IMR-90 (cell line): ENCODE measurements around the gene CMTM7. TPM values are rescaled to one million over a fixed set of nuclear protein-coding genes. Genes with fewer than 3 reads are reported as not detected.

Experiments used
- ATAC-seq: fragments of 200-7000 bp; cut with Tn5 transposase; 2 replicates; pipeline ENCODE4 v1.9.1; 2020; ENCODE audit warnings: low read depth, mild to moderate bottlenecking, moderate library complexity
- BruUV-seq: library from RNA; stranded (reverse); fragments of 400-500 nt; replicated peaks from 2 replicates; lab custom pipeline; 2021; lab: Mats Ljungman, UMichigan
- CTCF ChIA-PET: fragments of 300-600 bp; formaldehyde crosslinking; extraction: SDS; loops from one replicate; lab custom pipeline; 2021; ENCODE audit warnings: antibody characterized with exemption; lab: Yijun Ruan, JAX
- POLR2A ChIA-PET: fragments of 300-600 bp; sonication (Branson Sonifier 250); formaldehyde crosslinking; loops from one replicate; lab custom pipeline; 2022; ENCODE audit warnings: antibody characterized with exemption; ENCODE audit not compliant: unreplicated experiment; lab: Charles Lee
- DNase-seq: peaks from one replicate; pipeline ENCODE4 v3.0.0; 2013
- H2AFZ ChIP-seq: replicated peaks from 2 replicates; pipeline ENCODE3; 2013; ENCODE audit warnings: low read length, mild to moderate bottlenecking; ENCODE audit not compliant: poor library complexity
- H2AK5ac ChIP-seq: 2 replicates; pipeline ENCODE4 v1.6.1; 2013; ENCODE audit warnings: low read depth, low read length, inconsistent platforms
- H2AK9ac ChIP-seq: replicated peaks from 2 replicates; pipeline ENCODE3; 2013; ENCODE audit warnings: mild to moderate bottlenecking, low read depth, low read length, moderate library complexity; ENCODE audit not compliant: poor library complexity
- H2BK120ac ChIP-seq: 2 replicates; pipeline ENCODE4 v1.6.1; 2013; ENCODE audit warnings: low read depth, low read length, inconsistent platforms
- H2BK15ac ChIP-seq: 3 replicates; pipeline ENCODE4 v1.6.1; 2013; ENCODE audit warnings: low read depth, low read length, inconsistent platforms
- H2BK20ac ChIP-seq: 2 replicates; pipeline ENCODE4 v1.6.1; 2013; ENCODE audit warnings: low read depth, mild to moderate bottlenecking, inconsistent platforms, low read length, moderate library complexity
- H2BK5ac ChIP-seq: 2 replicates; pipeline ENCODE4 v1.6.1; 2013; ENCODE audit warnings: mild to moderate bottlenecking, low read depth, low read length, inconsistent platforms; ENCODE audit not compliant: poor library complexity, severe bottlenecking
- H3K14ac ChIP-seq: replicated peaks from 2 replicates; pipeline ENCODE4 v1.6.1; 2013; ENCODE audit warnings: low read depth, low read length, inconsistent platforms
- H3K18ac ChIP-seq: 2 replicates; pipeline ENCODE4 v1.6.1; 2013; ENCODE audit warnings: low read depth, low read length, control low read depth
- H3K23ac ChIP-seq: 2 replicates; pipeline ENCODE4 v1.6.1; 2013; ENCODE audit warnings: low read depth, low read length, inconsistent platforms
- H3K27ac ChIP-seq: 2 replicates; pipeline ENCODE4 v1.5.1; 2013; ENCODE audit warnings: mild to moderate bottlenecking, control low read depth, low read length; ENCODE audit not compliant: insufficient read depth
- H3K27me3 ChIP-seq: 2 replicates; pipeline ENCODE4 v1.6.1; 2013; ENCODE audit warnings: low read length; ENCODE audit not compliant: control insufficient read depth, insufficient read depth
- H3K36me3 ChIP-seq: 2 replicates; pipeline ENCODE4 v1.6.1; 2013; ENCODE audit warnings: low read length, mixed read lengths; ENCODE audit not compliant: control insufficient read depth, insufficient read depth
- H3K4ac ChIP-seq: 2 replicates; pipeline ENCODE4 v1.6.1; 2013; ENCODE audit warnings: low read depth, low read length, inconsistent platforms
- H3K4me1 ChIP-seq: 2 replicates; pipeline ENCODE4 v1.6.1; 2013; ENCODE audit warnings: low read length, mixed read lengths; ENCODE audit not compliant: control insufficient read depth, insufficient read depth
- H3K4me2 ChIP-seq: 2 replicates; pipeline ENCODE4 v1.6.1; 2013; ENCODE audit warnings: low read depth, mild to moderate bottlenecking, control low read depth, low read length, moderate library complexity
- H3K4me3 ChIP-seq: 2 replicates; pipeline ENCODE4 v1.5.1; 2013; ENCODE audit warnings: low read depth, mild to moderate bottlenecking, control low read depth, low read length, moderate library complexity; ENCODE audit not compliant: insufficient read depth
- H3K56ac ChIP-seq: 2 replicates; pipeline ENCODE4 v1.6.1; 2013; ENCODE audit warnings: low read length, inconsistent platforms; ENCODE audit not compliant: insufficient read depth; ENCODE audit errors: extremely low read depth
- H3K79me1 ChIP-seq, 2 experiments: 2 replicates each; pipeline ENCODE4 v1.6.1; 2013; ENCODE audit warnings: low read length in 2 of 2, inconsistent platforms in 1 of 2, low read depth in 1 of 2
- H3K9ac ChIP-seq: 2 replicates; pipeline ENCODE4 v1.6.1; 2013; ENCODE audit warnings: low read depth, low read length, control low read depth
- H3K9me1 ChIP-seq: 2 replicates; pipeline ENCODE4 v1.6.1; 2013; ENCODE audit warnings: low read length, inconsistent platforms; ENCODE audit not compliant: insufficient read depth
- H3K9me3 ChIP-seq: 2 replicates; pipeline ENCODE4 v1.6.1; 2013; ENCODE audit warnings: low read length; ENCODE audit not compliant: control insufficient read depth, insufficient read depth
- H4K20me1 ChIP-seq: 2 replicates; pipeline ENCODE4 v1.6.1; 2013; ENCODE audit warnings: low read length, inconsistent platforms; ENCODE audit not compliant: insufficient read depth
- H4K5ac ChIP-seq: 2 replicates; pipeline ENCODE4 v1.6.1; 2013; ENCODE audit warnings: mild to moderate bottlenecking, low read depth, low read length, control low read depth
- H4K8ac ChIP-seq, 2 experiments: 2 replicates each; pipeline ENCODE4 v1.6.1; 2013; ENCODE audit warnings: low read depth in 2 of 2, low read length in 2 of 2, control low read depth in 1 of 2, inconsistent platforms in 1 of 2
- H4K91ac ChIP-seq: 2 replicates; pipeline ENCODE4 v1.6.1; 2013; ENCODE audit warnings: low read depth, low read length, inconsistent platforms; ENCODE audit not compliant: insufficient read depth
- CEBPB ChIP-seq: IDR thresholded peaks from 2 replicates; pipeline ENCODE4 v1.6.1; 2012; ENCODE audit warnings: low read depth, low read length, improper control_type of control experiment
- CHD1 ChIP-seq: IDR thresholded peaks from 2 replicates; pipeline ENCODE4 v1.6.1; 2012; ENCODE audit warnings: low read depth, low read length, improper control_type of control experiment
- CTCF ChIP-seq: conservative IDR thresholded peaks from 2 replicates; pipeline ENCODE4 v1.5.1; 2012; ENCODE audit warnings: mild to moderate bottlenecking, low read depth, low read length, improper control_type of control experiment
- ELK1 ChIP-seq: fragments of 150-350 bp; IDR thresholded peaks from 2 replicates; pipeline ENCODE4 v1.6.1; 2016; ENCODE audit warnings: low read depth, mild to moderate bottlenecking, low read length, moderate library complexity, borderline replicate concordance
- FOS ChIP-seq: fragments of 150-350 bp; IDR thresholded peaks from 2 replicates; pipeline ENCODE4 v1.6.1; 2016; ENCODE audit warnings: low read depth, low read length
- MAFK ChIP-seq: IDR thresholded peaks from 2 replicates; pipeline ENCODE4 v1.6.1; 2012; ENCODE audit warnings: low read depth, low read length, improper control_type of control experiment
- MAZ ChIP-seq: IDR thresholded peaks from 2 replicates; pipeline ENCODE4 v1.6.1; 2012; ENCODE audit warnings: low read depth, mild to moderate bottlenecking, low read length, improper control_type of control experiment, moderate library complexity, borderline replicate concordance
- MXI1 ChIP-seq: IDR thresholded peaks from 2 replicates; pipeline ENCODE4 v1.6.1; 2012; ENCODE audit warnings: low read depth, mild to moderate bottlenecking, low read length, moderate library complexity, borderline replicate concordance
- NFE2L2 ChIP-seq: fragments of 150-350 bp; IDR thresholded peaks from 2 replicates; pipeline ENCODE4 v1.6.1; 2016; ENCODE audit warnings: low read depth, mild to moderate bottlenecking, low read length
- POLR2A ChIP-seq: IDR thresholded peaks from 2 replicates; pipeline ENCODE4 v1.6.1; 2012; ENCODE audit warnings: mild to moderate bottlenecking, low read depth, low read length
- RAD21 ChIP-seq: IDR thresholded peaks from 2 replicates; pipeline ENCODE4 v1.6.1; 2012; ENCODE audit warnings: low read length, improper control_type of control experiment
- RCOR1 ChIP-seq: IDR thresholded peaks from 2 replicates; pipeline ENCODE4 v1.6.1; 2012; ENCODE audit warnings: mild to moderate bottlenecking, low read length, improper control_type of control experiment; ENCODE audit not compliant: insufficient replicate concordance
- RFX5 ChIP-seq: IDR thresholded peaks from 2 replicates; pipeline ENCODE4 v1.8.0; 2012; ENCODE audit warnings: low read depth, mild to moderate bottlenecking, low read length, moderate library complexity
- SMC3 ChIP-seq: fragments of 150-350 bp; IDR thresholded peaks from 2 replicates; pipeline ENCODE4 v1.6.1; 2016; ENCODE audit warnings: low read depth, mild to moderate bottlenecking, antibody characterized with exemption, low read length, moderate library complexity
- USF2 ChIP-seq: fragments of 150-350 bp; IDR thresholded peaks from 2 replicates; pipeline ENCODE4 v1.6.1; 2017; ENCODE audit warnings: mild to moderate bottlenecking, antibody characterized with exemption, low read length, low read depth
- WGBS, 2 experiments: methylation state at CpG; one replicate each; pipeline versions ENCODE4 v1.1.5 to v1.1.7; 2013; ENCODE audit warnings: missing lambda C conversion rate in 2 of 2; ENCODE audit not compliant: insufficient read length in 1 of 2; ENCODE audit errors: extremely low coverage in 2 of 2; 5-methylcytosine and 5-hydroxymethylcytosine counted together
- dilution Hi-C: fragments of 300-500 bp; cut with HindIII; formaldehyde crosslinking; loops from one replicate; pipeline ENCODE4 v1.14.3; 2018; ENCODE audit warnings: low sequenced_read_pairs; ENCODE audit not compliant: unreplicated experiment
- in situ Hi-C: fragments of 300-500 bp; cut with MboI; formaldehyde crosslinking; loops from 3 replicates; pipeline ENCODE4 v1.14.3; 2019; ENCODE audit warnings: low sequenced_read_pairs, inconsistent platforms, mixed read lengths
- intact Hi-C: fragments of 100-400 bp; cut with micrococcal nuclease; formaldehyde crosslinking; loops from 2 replicates; pipeline ENCODE4 v1.10.0; 2022
- polyA plus RNA-seq, 3 experiments: library from polyadenylated mRNA; depleted of rRNA; stranded (reverse); fragments of >200 nt; gene quantifications; 2 replicates each; pipeline ENCODE4 v1.2.3, GENCODE V29; 2012; ENCODE audit warnings: low replicate concordance in 1 of 3
- total RNA-seq: library from RNA; depleted of rRNA; stranded (reverse); fragments of >200 nt; gene quantifications from 2 replicates; pipeline ENCODE4 v1.2.3, GENCODE V29; 2012

The CMTM7 gene
- total and polyA plus RNA-seq, 2 of the 4 experiments (the other 2 are of a cell fraction) = 3.4 to 31.4 TPM

- no peaks in the 10 kb centered on the region for H3K9me3 ChIP-seq
These were observed 14.2 kb downstream of the CMTM7 start for GRCh38 chr3:32405711-32406323.

More at GRCh38 chr3:32405711-32406323, 14.2 kb downstream of the CMTM7 start:
- Histone ChIP-seq H2BK15ac (no peak overlapping the region), H3K4ac (no peak overlapping the region), H2AFZ (no peak overlapping the region), H3K56ac (no peak overlapping the region), H2BK5ac (no peak overlapping the region), H3K18ac (no peak overlapping the region), H4K91ac (no peak overlapping the region), H3K36me3 (no peaks in the 10 kb centered on the region), H3K14ac (no peak overlapping the region), H2BK120ac (no peak overlapping the region), H3K4me1 (peaks cover 5% of the 10 kb centered on the region), H2AK5ac (no peak overlapping the region), H3K27me3 (no peaks in the 10 kb centered on the region), H3K79me1 (peaks cover 17 to 40% of the 10 kb centered on the region in 2 experiments), H3K27ac (no peak overlapping the region), H4K20me1 (no peaks in the 10 kb centered on the region), H4K8ac (no peak overlapping the region), H3K23ac (no peak overlapping the region), H3K9me1 (peaks cover 6% of the 10 kb centered on the region), H3K4me3 (no peak overlapping the region), H3K9ac (no peak overlapping the region), H3K4me2 (no peak overlapping the region), H2BK20ac (no peak overlapping the region), H2AK9ac (no peak overlapping the region), H4K5ac (no peak overlapping the region)
- no CpG with 5 or more reads among the region's 7 CpGs for WGBS, 2 experiments
- POLR2A ChIA-PET = no interaction called here
- no peak for DNase-seq
- dilution Hi-C loops (no loop called here), intact Hi-C loops (no loop called here), in situ Hi-C loops (no loop called here)
- TF ChIP-seq RCOR1 = no peak
- no peak for TF ChIP-seq FOS
- no peak for TF ChIP-seq POLR2A
- no peak for TF ChIP-seq MAZ
- no peak for TF ChIP-seq MXI1
- TF ChIP-seq RAD21 = no peak
- TF ChIP-seq NFE2L2 = no peak
- TF ChIP-seq USF2 = no peak
- TF ChIP-seq MAFK = no peak
- TF ChIP-seq SMC3 = no peak
- no peak for TF ChIP-seq CTCF
- TF ChIP-seq ELK1 = no peak
- TF ChIP-seq RFX5 = no peak
- TF ChIP-seq CEBPB = no peak
- TF ChIP-seq CHD1 = no peak
- CTCF ChIA-PET = no interaction called here
- ATAC-seq = no peak
- no TSS peak for BruUV-seq
